GM19328 (cell line): ENCODE results near the gene TBXA2R.

Source experiments
- ATAC-seq: cut with Tn5 transposase; IDR thresholded peaks from one replicate; pipeline ENCODE4 v1.9.1; 2021; ENCODE audit warnings: mild to moderate bottlenecking, moderate library complexity; ENCODE audit not compliant: unreplicated experiment

The TBXA2R gene

DNA sequence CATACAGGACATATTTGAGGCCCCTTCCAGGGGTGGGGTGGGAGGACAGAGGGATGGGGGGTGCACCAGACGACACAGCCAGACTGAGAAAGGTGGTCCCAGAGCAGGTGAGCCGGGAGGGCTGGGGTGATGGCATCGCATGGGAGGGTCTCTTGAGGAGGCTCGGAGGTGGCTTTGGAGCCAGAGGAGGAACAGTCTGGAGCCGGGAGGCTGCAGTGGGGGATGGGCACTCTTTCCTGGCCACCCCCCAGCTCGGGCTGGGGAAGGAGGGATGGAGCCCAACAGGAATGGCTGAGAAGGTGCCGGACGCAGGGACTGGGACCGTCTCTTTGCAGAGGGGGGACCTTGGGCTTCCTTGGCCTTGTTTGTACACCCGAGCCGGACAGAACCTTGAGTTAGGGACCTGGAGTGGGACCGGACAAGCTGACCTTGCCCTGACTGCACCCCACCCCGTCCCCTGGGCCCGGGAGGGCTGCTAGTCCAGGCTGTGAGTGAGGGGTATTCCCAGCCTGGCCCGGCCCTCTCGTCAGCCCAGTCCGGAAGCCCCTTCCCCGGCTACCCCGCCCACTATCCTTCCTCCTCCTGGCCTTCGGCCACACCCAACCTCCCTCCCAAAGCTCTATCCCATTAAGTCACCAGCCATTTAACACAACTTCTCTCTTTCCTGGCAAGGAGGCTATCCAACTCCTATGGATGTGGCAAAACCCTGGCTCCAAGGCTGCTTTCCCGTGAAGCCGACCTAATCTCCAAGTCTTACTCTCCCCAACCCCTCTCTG lies 816 bp upstream of the TBXA2R start:
- no peak for ATAC-seq

DNA sequence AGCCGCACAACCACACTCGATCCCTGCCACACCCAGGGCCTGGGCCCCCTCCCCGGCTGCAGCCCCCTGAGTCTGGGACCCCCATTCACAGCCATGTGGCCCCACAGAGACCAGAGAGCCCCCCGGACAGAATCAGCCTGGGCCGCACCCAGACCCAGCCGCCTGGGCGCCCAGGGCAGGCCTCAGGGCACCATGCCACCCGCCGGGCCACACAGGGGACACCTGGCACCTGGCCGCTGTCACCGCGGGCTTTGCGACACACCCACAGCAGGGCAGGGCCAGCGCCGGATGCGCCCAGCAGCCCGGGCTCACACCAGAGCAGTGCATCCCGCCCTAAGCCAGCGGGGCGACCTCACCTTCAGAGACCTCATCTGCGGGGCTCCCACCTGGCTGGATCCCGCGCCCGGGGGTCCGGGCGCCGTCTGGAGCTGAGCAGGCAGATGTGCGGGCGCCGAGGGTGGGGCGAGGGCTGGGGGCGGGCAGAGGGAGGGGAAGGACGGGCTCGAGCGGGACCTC lies 443 bp downstream of the TBXA2R start:
- no peak for ATAC-seq

DNA sequence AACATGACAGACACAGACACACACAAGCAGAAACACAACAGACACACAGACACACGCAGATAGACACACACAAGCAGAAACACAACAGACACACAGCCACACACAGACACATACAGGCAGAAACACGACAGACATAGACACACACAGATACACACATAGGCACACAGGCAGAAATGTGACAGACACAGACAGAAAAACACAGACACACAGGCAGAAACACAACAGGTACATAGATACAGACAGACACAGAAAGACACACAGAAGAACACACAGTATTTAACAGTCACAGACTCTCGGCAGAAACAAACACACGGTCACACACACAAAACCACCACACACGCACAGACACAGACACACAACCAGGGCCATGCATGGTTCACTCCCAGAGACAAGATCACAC lies 905 bp downstream of the TBXA2R start:
- no peak for ATAC-seq

DNA sequence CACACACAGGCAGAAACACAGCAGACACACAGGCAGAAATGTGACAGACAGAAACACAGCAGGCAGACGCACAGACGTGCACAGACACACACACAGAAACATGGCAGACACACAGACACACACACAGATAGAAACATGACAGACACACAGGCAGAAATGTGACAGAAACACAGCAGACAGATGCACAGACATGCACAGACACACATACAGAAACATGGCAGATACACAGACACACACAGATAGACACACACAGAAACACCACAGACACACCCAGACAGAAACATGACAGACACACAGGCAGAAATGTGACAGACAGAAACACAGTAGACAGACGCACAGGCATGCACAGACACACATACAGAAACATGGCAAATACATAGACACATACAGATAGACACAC lies 1.3 kb downstream of the TBXA2R start:
- ATAC-seq = no peak

DNA sequence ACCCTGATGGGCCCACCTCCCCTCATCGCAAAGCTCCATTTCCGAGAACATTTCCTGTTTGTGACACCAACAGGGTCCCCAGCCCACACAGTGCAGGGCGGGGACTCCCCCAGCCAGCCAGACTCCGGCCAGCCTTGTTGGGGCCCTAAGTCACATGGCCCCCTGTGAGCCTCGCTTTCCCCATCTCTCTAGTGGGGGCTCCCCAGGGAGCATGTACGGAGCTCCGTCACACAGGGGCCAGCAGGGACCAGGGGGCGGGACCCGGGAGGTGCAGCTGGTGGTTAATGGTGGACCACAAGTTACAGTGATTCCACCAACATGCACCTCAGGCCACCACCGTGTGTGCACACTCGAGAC lies 1.7 kb downstream of the TBXA2R start:
- no peak for ATAC-seq

DNA sequence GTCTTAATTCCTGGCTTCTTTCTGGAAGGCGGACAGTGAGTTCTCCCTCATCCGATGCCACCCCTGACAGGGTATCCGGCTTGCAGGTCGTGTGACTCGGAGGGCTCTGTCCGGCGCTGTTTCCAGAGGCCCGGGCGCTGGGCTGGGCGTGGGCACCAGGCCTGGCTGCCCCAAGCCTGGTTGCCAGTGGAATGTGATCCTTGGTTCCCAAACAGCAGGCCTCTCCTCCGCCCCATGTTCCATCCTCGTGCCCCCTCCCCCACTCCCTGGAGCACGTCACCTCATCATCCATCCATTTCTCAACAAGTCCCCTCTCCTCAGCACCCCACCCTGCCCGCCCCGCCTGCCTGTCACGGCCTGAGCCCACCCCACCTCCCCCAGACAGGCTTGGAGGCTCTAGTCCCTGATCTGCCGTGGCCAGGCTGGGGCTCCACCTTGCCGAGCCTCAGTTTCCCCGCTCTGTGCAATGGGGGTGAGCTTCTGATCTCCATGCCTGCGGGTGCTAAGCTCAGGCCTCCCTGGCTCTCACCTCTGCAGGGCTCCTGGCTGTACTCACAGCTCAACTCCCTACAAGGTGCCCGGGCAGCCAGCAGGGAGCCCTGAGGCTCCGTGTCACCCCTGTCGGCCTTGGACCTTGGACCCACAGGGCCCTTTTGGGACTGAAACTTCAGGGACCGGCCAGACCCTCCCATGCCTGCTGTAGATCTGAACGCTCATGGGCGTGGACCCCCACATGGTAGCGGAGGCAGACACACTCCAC lies 2.3 kb downstream of the TBXA2R start:
- no peak for ATAC-seq

DNA sequence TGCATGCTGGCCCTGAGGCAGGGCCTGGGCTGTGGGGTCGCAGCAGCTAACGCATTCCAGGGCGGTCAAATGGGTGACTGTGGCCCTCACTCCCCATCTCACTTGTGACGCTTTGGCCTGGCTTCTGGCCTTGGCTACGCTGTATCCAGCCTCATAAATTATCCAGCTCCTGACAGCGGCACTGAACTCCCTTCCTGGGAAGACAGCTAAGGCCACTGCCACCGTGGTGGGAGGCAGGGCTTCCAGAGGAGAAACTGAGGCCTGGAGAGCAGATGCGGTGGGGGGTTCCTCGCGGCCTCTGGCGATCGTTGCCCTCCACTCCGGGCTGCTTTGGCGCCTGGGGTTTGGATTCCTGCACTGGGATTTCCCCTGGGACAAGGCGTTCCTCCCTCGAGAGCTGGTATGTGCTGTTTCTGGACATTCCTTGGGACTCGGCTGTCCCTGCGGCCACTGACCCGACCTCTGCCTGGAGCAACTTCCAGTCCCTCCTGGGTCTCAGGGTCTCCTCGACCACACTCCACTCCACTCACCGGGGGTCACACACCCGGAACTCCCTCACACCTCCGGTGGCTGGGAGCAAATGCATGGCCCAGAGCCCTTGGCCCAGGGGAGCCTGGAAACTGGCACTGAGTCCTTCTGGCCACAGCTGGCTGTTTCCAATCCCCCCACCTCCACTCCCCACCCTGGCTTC lies 3.4 kb downstream of the TBXA2R start:
- ATAC-seq = no peak

DNA sequence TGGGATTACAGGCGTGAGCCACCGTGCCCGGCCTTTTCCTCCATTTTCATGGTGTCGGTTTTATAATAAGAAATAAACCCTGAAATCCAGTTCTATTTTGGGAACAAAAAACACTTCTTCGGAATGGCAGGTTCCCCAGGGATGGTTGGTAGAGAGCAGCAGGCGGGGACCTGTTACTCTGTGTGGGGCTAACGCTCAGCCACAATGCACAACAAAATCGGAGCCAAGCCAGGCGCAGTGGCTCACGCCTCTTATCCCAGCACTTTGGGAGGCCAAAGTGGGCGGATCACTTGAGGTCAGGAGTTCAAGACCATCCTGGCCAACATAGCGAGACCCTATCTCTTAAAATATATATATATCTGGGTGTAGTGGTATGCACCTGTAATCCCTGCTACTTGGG lies 5.7 kb downstream of the TBXA2R start:
- no peak for ATAC-seq

DNA sequence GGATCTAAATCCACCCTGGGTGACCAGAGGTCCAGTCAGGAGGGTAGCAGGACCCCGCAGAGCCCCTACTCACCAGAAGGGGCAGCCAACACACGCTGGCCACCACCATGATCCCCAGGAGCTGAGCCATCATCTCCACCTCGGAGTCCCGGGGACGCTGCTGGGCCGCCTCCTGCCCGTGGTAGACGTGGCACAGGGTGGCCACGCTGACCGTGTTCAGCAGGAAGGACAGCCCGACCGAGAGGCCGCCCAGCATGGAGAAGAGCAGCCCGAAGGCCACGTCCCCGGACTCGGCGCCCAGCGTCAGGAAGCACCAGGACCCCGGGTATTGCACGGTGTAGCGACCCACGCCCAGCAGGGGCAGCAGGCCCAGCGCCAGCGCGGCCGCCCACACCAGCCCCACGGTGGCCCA lies 6.9 kb downstream of the TBXA2R start:
- no peak for ATAC-seq

DNA sequence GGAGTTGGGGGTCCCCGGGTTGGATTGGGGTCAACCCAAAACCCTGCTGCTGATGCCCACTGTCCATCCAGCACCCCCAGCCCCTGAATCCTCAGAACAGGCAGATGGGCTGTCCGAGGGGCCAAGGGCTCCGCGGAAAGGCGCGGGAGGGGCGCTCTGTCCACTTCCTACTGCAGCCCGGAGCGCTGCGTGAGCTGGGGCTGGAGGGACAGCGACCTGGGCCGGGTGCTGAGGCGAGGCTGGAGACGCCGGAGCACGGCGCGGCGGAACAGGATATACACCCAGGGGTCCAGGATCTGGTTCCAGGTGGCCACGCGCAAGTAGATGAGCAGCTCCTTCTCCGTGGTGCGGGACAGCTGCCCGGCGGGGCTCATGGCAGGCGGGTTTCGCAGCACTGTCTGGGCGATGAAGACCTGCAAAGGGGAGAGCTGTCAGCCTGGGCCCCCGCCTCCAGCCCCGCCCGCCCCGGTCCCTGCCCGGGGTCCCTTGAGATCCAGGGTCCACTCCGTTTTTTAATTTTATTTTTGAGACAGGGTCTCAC lies 11.1 kb downstream of the TBXA2R start:
- ATAC-seq = no peak

DNA sequence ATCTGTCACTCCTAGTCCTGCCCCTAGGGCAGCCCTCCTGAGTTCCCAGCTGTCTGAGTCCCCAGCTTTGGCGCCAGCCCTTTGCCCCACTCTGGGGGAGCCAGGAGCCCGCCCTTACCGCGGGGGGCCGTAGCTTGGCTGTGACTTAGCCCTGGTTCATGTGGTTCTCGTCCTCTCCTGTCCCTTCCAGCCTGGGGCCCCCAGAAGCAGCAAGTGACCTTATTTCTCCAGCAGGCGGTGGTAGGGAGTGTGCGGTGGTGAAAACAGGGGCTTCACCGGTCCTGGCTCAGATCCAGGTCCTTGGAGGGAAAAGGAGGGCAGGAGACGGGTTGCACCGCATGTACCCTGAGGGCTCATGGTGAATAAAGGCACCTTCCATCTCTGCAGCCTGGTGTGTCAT lies 13.5 kb downstream of the TBXA2R start:
- no peak for ATAC-seq

DNA sequence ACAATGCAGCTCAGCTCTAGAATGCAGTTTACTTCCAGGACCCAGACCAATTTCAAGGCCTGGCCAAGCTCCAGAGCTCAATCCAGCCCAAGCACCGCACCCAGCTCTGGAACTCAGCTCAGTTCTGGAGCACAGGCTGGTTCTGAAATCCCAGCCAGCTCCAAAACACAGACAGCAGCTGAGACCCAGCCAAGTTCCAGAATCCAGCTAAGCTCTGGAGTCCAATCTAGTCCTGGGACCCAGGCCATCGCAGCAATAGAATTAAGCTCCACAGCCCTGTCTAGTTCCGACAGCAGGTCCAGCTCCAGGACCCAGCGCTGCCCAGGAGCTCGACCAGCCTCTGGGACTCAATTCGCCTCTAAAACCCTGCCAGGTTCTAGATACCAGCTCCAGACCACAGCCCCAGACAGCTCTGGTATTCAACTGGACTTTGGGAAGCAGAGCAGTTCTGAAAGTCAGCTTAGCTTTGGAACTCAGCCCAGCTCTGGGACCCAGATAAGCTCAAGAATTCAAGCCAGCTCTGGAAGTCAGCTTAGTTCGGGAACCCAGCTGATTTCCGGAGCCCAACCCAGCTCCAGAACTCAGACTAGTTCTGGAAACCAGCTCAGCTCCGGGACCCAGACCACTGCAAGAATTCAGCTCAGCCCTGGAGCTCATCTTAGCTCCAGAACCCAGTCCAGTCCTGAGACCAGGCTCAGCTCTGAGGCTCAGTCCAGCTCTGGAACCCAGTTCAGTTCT lies 14.6 kb downstream of the TBXA2R start:
- ATAC-seq = no peak

DNA sequence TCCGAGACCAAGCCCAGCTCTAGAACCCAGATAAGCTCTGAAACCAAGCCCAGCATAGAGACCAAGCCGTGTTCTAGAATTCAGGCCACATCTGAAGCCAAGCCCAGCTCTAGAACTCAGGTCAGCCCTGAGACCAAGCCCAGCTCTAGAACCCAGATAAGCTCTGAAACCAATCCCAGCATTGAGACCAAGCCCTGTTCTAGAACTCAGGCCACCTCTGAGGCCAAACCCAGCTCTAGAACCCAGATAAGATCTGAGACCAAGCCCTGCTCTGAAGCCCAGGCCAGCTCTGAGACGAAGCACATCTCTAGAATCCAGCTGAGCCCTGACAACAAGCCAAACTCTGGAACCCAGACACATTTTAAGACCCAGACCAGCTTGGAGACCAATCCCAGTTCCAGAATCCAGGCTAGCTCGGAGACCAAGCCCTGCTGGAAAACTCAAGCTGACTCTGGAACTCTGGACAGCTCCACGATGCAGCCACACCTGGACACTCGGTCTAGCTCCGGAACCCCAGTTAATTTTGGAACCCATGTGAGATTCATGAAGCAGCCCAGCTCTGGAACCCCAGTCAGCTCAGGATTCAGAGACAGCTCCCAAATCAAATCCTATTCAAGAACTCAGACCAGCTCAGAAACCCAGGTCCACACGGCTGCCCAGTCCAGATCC lies 15.6 kb downstream of the TBXA2R start:
- ATAC-seq = no peak

DNA sequence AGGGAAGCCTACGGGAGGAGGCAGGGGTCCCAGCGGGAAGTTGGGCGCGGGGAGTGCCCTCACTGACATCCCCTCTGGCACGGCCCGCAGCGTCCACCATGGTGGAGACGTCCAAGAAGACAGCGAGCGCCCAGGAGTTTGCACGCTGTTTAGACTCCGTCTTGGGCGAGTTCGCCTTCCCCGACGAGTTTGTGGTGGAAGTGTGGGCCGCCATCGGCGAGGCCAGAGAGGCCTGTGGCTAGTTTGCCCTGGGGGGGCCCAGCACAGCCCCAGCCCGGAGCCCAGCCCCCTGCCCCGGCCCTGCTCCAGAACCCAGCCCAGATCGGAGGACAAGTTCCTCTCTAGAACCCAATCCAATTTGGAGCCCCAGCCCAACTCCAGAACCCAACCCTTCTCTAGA lies 16.7 kb downstream of the TBXA2R start:
- no peak for ATAC-seq

DNA sequence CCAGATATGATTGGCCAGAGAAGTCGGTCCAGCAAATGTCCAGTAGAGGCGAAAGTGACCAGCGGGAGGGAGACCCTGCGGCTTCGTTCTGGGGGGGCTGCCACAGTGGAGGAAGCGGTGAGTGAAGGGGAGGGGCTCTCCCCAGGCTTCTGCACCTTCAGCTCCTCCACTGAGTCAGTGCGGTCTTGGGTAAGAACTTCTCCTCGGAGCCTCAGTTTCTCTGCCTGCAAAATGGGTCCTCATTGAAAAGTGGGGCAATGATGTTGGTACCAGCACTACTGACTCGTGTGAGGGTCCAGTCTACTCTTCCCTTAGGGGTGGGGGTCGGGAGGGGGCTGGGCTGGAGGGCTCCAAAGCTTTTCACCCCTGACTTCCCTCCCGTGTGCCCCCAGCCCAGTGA lies 17.2 kb downstream of the TBXA2R start:
- no peak for ATAC-seq

DNA sequence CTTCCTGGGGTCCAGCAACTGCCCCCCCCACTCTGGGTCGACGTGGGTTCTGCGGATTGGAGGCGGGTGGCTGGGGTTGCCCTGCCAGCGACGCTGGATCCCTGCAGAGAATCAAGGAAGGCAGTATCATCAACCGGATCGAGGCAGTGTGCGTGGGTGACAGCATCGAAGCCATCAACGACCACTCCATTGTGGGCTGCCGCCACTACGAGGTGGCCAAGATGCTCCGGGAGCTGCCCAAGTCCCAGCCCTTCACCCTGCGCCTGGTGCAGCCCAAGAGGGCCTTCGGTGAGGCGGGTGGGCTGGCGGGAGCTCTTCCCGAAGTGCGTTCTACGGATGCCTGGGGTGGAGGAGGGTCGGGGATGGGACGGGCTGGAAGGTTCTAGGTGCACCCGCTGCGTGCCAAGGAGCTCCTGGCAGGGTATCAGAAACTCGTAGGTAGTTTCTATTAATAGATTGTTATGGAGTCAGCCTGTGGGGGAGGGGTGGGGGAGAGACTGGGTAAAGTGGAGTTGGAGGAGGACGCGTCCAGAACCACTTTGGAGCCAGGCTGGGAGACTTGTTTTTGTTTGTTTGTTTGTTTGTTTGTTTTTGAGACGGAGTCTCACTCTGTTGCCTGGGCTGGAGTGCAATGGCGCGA lies 19.8 kb downstream of the TBXA2R start:
- ATAC-seq = no peak

DNA sequence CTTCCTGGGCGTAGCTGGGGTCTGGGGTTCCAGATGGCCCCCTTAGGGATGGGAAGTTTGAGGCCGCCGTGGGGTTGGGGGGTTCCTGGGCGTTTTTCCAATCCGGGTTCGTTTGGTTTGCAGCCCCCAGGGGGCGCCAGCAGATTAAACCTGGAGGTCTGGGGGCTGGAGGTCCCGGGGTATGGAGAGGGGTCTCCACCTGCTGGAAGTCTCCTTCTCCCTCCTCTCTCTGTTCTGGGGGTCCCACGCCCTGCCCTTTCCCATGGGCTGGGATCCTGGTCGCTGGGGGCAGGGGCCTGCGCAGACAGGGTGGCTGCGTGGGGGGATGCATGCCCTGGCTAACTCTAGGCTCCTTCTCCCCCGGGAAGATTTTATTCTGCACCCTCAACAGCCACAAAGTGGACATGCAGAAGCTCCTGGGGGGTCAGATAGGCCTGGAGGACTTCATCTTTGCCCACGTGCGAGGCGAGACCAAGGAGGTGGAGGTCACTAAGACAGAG lies 20.5 kb downstream of the TBXA2R start:
- ATAC-seq = no peak

DNA sequence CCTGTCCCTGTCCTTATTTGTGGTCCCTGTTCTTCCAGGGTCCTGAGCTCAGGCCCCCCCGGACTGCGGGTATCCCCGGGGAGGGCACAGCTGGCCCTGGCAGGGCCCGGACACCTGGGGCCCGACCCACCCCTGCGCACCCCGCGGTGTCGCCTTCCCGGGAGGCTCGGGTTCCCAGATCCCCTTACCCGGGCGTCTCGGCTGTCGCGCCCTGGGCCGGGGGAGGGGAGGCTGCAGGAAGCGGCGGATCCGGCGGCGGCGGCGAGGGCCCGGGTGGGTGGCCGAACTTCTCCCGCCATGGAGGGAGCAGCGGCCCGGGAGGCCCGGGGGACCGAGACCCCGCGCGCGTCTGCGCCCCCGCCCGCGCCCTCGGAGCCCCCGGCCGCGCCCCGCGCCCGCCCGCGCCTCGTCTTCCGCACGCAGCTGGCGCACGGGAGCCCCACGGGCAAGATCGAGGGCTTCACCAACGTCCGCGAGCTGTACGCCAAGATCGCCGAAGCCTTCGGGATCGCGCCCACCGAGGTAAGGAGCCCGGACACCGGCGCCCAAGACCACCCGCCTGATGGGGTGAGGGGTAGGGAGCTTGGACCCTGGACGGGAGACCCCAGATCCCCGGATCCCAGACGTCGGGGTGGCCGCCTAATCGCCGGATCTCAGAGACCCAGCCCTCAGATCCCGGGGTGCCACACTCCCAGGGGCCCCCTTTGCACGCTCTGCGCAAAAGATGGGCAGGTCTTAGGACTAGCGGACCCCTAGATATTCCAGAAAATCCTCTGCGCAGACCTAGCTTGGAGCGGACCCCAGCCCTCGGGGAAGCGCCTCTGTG lies 21.2 kb downstream of the TBXA2R start, which contains the start of gene GIPC3:
Gene GIPC3 (plus strand): TSS at position 178 of the 826 bp plus-strand sequence. CDS start 120 bp downstream, at position 298.
- ATAC-seq = no peak
